Activated CD8-positive, alpha-beta memory T cell treated with anti-CD3 and anti-CD28 coated beads, Interleukin-2, amount 50 U/mL, for 24 hours (primary cell): Measurements from ENCODE around the gene RPUSD1.
"Not testable (repeated sequence)": the region's sequence is repeated elsewhere in the genome, so short reads cannot be mapped to it uniquely, and the experiment has no call there.

Source experiments
- DNase-seq: peaks from one replicate; pipeline ENCODE4 v3.0.0-alpha.2; 2020; ENCODE audit errors: extremely low read depth

The RPUSD1 gene

GRCh38 chr16:787978-788398, at the start of gene RPUSD1:
TSS of gene RPUSD1 (minus strand) at chr16:788381. CDS start at chr16:787737, 644 bp downstream.
- DNase-seq: no peak

GRCh38 chr16:836822-837221, 48.6 kb upstream of the RPUSD1 start:
- not testable (repeated sequence) for DNase-seq

- DNase-seq: no peak
These were observed 48.0 kb upstream of the RPUSD1 start for GRCh38 chr16:836221-836620.

GRCh38 chr16:835373-835772, 47.2 kb upstream of the RPUSD1 start:
- DNase-seq: no peak

- no peak for DNase-seq
These were observed 45.2 kb upstream of the RPUSD1 start for GRCh38 chr16:833411-833810.

GRCh38 chr16:832652-833336, 44.6 kb upstream of the RPUSD1 start:
- DNase-seq: no peak

- no peak for DNase-seq
These were observed 43.6 kb upstream of the RPUSD1 start for GRCh38 chr16:831571-832413.

GRCh38 chr16:830871-831570, 42.8 kb upstream of the RPUSD1 start:
- DNase-seq: no peak

GRCh38 chr16:830107-830870, 42.1 kb upstream of the RPUSD1 start:
- no peak for DNase-seq

GRCh38 chr16:828891-829290, 40.7 kb upstream of the RPUSD1 start:
- DNase-seq: no peak

- no peak for DNase-seq
These were observed 39.3 kb upstream of the RPUSD1 start for GRCh38 chr16:827513-827912.

GRCh38 chr16:825341-826061, 37.3 kb upstream of the RPUSD1 start:
- no peak for DNase-seq

- no peak for DNase-seq
These were observed 36.4 kb upstream of the RPUSD1 start for GRCh38 chr16:824601-825000.

GRCh38 chr16:824194-824593, 36.0 kb upstream of the RPUSD1 start:
- no peak for DNase-seq

- DNase-seq: no peak
These were observed 34.7 kb upstream of the RPUSD1 start for GRCh38 chr16:822909-823297.

GRCh38 chr16:822174-822908, 34.2 kb upstream of the RPUSD1 start:
- no peak for DNase-seq

- no peak for DNase-seq
These were observed 33.6 kb upstream of the RPUSD1 start for GRCh38 chr16:821751-822150.

GRCh38 chr16:820748-821147, 32.6 kb upstream of the RPUSD1 start:
- no peak for DNase-seq

GRCh38 chr16:820044-820408, 31.8 kb upstream of the RPUSD1 start:
- not testable (repeated sequence) for DNase-seq

- DNase-seq: no peak
These were observed 31.3 kb upstream of the RPUSD1 start for GRCh38 chr16:819336-820043.
